GM10266 (cell line): Measurements from ENCODE around the gene OMP.

Source experiments
- DNase-seq: peaks from one replicate; pipeline ENCODE4 v3.0.0; 2012; ENCODE audit errors: extremely low spot score
- TF ChIP-seq, protein P1 (sequence below): IDR thresholded peaks from 2 replicates; pipeline ENCODE4 v1.5.1; 2012; ENCODE audit warnings: mild to moderate bottlenecking, low read depth; ENCODE audit not compliant: control insufficient read depth, insufficient read depth; ENCODE audit errors: missing control alignments

OMP gene

DNA sequence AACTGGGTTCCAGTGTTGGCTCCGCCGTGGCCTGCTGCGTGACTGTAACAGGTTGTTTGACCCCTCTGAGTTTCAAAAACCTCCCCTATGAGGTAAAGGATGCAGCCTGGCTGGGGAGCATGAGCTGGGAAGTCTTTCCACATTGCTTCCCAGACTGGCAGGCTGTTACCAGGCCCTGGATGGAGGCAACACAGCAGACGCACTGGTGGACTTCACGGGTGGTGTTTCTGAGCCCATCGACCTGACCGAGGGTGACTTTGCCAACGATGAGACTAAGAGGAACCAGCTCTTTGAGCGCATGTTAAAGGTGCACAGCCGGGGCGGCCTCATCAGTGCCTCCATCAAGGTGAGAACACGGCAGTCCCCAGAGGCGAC, 11.4 kb downstream of the OMP start:
- TF ChIP-seq, protein P1, sequence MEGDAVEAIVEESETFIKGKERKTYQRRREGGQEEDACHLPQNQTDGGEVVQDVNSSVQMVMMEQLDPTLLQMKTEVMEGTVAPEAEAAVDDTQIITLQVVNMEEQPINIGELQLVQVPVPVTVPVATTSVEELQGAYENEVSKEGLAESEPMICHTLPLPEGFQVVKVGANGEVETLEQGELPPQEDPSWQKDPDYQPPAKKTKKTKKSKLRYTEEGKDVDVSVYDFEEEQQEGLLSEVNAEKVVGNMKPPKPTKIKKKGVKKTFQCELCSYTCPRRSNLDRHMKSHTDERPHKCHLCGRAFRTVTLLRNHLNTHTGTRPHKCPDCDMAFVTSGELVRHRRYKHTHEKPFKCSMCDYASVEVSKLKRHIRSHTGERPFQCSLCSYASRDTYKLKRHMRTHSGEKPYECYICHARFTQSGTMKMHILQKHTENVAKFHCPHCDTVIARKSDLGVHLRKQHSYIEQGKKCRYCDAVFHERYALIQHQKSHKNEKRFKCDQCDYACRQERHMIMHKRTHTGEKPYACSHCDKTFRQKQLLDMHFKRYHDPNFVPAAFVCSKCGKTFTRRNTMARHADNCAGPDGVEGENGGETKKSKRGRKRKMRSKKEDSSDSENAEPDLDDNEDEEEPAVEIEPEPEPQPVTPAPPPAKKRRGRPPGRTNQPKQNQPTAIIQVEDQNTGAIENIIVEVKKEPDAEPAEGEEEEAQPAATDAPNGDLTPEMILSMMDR: no peak
- no peak for DNase-seq

DNA sequence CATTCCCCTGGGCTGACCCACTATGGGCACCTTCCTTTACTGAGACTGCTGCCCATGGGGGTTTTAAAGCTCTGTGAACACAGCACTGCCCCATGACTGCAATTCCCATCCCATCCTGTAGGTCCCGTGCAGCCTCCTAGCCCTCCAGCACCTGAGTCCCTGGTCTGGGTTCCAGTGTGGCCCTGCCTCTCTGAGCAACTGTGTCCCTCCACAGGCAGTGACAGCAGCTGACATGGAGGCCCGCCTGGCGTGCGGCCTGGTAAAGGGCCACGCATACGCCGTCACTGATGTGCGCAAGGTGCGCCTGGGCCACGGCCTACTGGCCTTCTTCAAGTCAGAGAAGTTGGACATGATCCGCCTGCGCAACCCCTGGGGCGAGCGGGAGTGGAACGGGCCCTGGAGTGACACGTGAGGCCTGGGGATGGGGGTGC, 12.6 kb downstream of the OMP start:
- no peak for DNase-seq
- TF ChIP-seq, protein P1: no peak

DNA sequence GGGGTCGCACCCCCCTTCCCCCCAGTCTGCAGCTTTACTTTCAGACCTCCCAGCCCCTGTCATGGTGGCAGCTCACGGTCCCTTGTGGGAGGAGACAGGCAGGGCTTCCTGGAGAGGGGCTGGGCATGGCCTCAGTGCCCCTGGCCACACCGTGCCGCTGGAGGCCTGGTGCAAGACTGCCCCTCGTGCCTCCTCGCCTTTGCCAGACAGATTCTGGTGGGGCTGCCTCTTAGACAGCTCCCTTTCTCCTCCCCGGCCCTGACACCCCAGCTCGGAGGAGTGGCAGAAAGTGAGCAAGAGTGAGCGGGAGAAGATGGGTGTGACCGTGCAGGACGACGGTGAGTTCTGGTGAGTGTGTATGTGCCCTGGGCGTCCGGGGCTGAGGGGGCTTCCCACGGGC, 13.3 kb downstream of the OMP start:
- TF ChIP-seq, protein P1: no peak
- DNase-seq: no peak

DNA sequence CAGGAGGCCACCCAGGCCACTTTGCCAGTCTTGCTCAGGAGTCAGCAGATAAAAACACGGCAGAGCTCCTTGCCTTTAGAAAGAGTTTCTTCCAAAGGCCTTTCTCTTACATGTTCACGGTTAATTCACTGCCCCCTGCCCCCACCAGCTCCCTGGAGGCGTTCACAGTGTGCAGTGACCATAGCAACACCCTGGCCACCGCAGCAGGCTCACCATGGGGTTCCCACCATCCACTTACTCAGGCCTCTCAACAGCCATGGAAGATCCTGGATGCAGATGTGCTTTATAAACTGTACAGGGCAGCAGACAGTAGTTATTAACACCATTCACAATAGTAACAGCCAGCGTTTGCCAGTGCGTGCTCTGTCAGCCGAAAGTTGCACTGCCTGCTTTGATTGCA, 14.9 kb downstream of the OMP start:
- TF ChIP-seq, protein P1: no peak
- DNase-seq: no peak

DNA sequence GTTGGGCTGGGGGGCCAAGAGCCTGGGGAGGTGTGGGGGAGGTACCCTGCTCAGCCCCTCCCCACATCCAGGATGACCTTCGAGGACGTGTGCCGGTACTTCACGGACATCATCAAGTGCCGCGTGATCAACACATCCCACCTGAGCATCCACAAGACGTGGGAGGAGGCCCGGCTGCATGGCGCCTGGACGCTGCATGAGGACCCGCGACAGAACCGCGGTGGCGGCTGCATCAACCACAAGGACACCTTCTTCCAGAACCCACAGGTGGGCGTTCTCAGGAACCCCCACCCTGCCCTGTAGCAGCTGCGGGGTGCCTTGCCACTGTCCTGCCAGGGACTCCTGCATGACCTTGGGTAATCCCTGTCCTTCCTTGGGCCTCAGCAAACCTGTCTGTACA, 15.4 kb downstream of the OMP start:
- TF ChIP-seq, protein P1: no peak
- no peak for DNase-seq

DNA sequence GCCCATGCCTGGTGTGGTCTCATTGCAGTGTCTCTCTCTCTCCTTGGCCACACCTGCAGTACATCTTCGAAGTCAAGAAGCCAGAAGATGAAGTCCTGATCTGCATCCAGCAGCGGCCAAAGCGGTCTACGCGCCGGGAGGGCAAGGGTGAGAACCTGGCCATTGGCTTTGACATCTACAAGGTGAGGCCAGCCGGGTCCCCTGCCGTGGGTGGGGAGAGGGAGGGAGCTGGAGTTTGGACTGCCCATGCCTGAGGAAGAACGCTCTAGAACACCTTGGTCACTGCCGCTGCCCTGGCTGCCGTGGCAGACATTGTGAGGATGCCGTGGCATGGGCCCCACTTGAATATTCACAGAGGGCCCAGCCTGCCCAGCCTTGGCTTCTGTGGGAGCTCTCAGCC, 16.3 kb downstream of the OMP start:
- TF ChIP-seq, protein P1: no peak
- DNase-seq: no peak

DNA sequence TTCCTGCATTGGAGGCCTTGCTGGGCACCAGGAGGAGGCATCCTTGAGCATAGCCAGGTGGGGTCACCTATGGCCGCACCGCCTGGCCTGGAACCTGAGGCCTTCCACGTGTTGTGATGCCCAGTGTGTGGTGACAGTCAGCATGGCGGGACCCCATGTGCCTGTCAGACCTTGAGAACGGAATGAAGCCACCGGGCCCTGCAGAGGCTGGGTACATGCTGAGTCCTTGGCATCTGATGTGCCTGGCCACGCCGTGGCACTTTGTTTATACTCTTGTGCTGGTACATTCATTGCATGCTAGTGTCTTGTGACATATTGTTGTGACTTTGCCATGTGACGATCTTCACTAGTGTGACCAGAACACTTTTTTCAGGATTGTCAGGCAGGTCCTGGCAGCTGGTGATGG, 16.9 kb downstream of the OMP start:
- no peak for DNase-seq
- TF ChIP-seq, protein P1: no peak

DNA sequence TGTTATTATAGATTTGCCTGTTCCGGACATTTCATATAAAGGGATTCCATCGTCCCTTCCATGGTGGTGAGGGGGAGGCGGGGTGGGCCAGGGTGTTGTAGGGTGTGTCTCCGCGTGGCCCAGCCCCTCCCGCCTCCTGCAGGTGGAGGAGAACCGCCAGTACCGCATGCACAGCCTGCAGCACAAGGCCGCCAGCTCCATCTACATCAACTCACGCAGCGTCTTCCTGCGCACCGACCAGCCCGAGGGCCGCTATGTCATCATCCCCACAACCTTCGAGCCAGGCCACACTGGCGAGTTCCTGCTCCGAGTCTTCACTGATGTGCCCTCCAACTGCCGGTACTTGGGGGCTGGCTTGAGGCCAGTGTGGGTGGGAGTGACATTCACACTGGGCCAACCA, 17.9 kb downstream of the OMP start:
- no peak for DNase-seq
- TF ChIP-seq, protein P1: no peak
